Measurements from ENCODE around the gene SOCS7.

Gene SOCS7

GRCh38 chr17:38334480-38335364 lies 16.9 kb upstream of the SOCS7 start:
- Histone ChIP-seq H3K4me1 (no peaks in the 10 kb centered on the region), H3K27me3 (no peaks in the 10 kb centered on the region), H3K4me3 (ENCODE audit: low read depth, low read length) (no peak overlapping the region), H3K9me3 (no peaks in the 10 kb centered on the region), H3K36me3 (no peaks in the 10 kb centered on the region)
- no peak for DNase-seq
- TF ChIP-seq CTCF (IDR thresholded peaks at IDR 0.05; ENCODE audit: low read depth, low read length) = no peak

GRCh38 chr17:38336838-38337237 lies 14.8 kb upstream of the SOCS7 start:
- H3K27me3 ChIP-seq = no peaks in the 10 kb centered on the region
- H3K36me3 ChIP-seq = no peaks in the 10 kb centered on the region
- no peak overlapping the region for H3K4me3 ChIP-seq (ENCODE audit: low read depth, low read length)
- DNase-seq = no peak
- H3K4me1 ChIP-seq = peaks cover 8% of the 10 kb centered on the region
- TF ChIP-seq CTCF (IDR thresholded peaks at IDR 0.05; ENCODE audit: low read depth, low read length) = no peak
- H3K9me3 ChIP-seq = no peaks in the 10 kb centered on the region

GRCh38 chr17:38338053-38338452 lies 13.6 kb upstream of the SOCS7 start:
- DNase-seq = no peak
- Histone ChIP-seq H3K4me3 (ENCODE audit: low read depth, low read length) (no peak overlapping the region), H3K4me1 (peaks cover 8% of the 10 kb centered on the region), H3K27me3 (no peaks in the 10 kb centered on the region), H3K9me3 (no peaks in the 10 kb centered on the region), H3K36me3 (no peaks in the 10 kb centered on the region)
- TF ChIP-seq CTCF (IDR thresholded peaks at IDR 0.05; ENCODE audit: low read depth, low read length) = no peak

GRCh38 chr17:38338535-38338934 lies 13.1 kb upstream of the SOCS7 start:
- no peak for DNase-seq
- no peaks in the 10 kb centered on the region for H3K36me3 ChIP-seq
- no peaks in the 10 kb centered on the region for H3K27me3 ChIP-seq
- no peaks in the 10 kb centered on the region for H3K9me3 ChIP-seq
- no peak overlapping the region for H3K4me3 ChIP-seq (ENCODE audit: low read depth, low read length)
- TF ChIP-seq CTCF (IDR thresholded peaks at IDR 0.05; ENCODE audit: low read depth, low read length) = no peak
- H3K4me1 ChIP-seq = peaks cover 8% of the 10 kb centered on the region

GRCh38 chr17:38339891-38340290 lies 11.8 kb upstream of the SOCS7 start:
- DNase-seq = no peak
- Histone ChIP-seq H3K36me3 (no peaks in the 10 kb centered on the region), H3K27me3 (no peaks in the 10 kb centered on the region), H3K9me3 (no peaks in the 10 kb centered on the region), H3K4me3 (ENCODE audit: low read depth, low read length) (no peak overlapping the region), H3K4me1 (peaks cover 8% of the 10 kb centered on the region)
- TF ChIP-seq CTCF (IDR thresholded peaks at IDR 0.05; ENCODE audit: low read depth, low read length) = no peak

GRCh38 chr17:38341035-38341721 lies 10.5 kb upstream of the SOCS7 start:
- no peaks in the 10 kb centered on the region for H3K27me3 ChIP-seq

More at GRCh38 chr17:38341035-38341721, 10.5 kb upstream of the SOCS7 start:
- Histone ChIP-seq H3K4me1 (peaks cover 8% of the 10 kb centered on the region), H3K36me3 (no peaks in the 10 kb centered on the region), H3K4me3 (ENCODE audit: low read depth, low read length) (no peak overlapping the region), H3K9me3 (no peaks in the 10 kb centered on the region)
- no peak for TF ChIP-seq CTCF (IDR thresholded peaks at IDR 0.05; ENCODE audit: low read depth, low read length)
- DNase-seq = peak; percentile 90
